OCI-LY7 (cell line): Measurements from ENCODE around the gene MACROD2.

Source experiments
- EZH2phosphoT487 ChIP-seq: fragments of 200-600 bp; sonication (generic); IDR thresholded peaks from 2 replicates; pipeline ENCODE4 v1.6.1; 2018; ENCODE audit warnings: low read depth, borderline replicate concordance, mild to moderate bottlenecking, mixed run types, antibody characterized with exemption, low read length, moderate library complexity, mixed read lengths
- TF ChIP-seq, protein P1 (sequence below): fragments of 200-600 bp; sonication (generic); conservative IDR thresholded peaks from 2 replicates; pipeline ENCODE4 v1.5.1; 2014; ENCODE audit warnings: mild to moderate bottlenecking, antibody characterized with exemption, low read length, moderate library complexity, mixed read lengths

DNA sequence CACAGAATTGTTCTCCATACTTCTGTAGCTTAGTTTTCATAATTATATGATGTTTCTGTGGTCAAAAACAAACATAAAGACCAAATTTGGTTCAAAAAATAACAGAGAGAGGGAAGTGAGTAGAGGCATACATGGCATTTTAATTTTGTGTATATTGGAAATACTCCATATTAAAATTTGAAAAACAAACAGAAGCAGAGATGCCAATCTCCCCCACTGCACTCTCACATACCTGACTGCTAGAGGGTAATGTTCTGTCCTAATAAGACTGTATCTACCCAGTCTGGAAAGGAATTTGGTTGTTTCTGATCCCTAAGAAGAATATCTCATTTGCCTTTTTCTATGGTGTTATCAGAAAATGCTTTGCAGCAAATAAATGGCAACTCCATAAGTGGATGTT, 1301.1 kb downstream of the MACROD2 start:
- TF ChIP-seq, protein P1, sequence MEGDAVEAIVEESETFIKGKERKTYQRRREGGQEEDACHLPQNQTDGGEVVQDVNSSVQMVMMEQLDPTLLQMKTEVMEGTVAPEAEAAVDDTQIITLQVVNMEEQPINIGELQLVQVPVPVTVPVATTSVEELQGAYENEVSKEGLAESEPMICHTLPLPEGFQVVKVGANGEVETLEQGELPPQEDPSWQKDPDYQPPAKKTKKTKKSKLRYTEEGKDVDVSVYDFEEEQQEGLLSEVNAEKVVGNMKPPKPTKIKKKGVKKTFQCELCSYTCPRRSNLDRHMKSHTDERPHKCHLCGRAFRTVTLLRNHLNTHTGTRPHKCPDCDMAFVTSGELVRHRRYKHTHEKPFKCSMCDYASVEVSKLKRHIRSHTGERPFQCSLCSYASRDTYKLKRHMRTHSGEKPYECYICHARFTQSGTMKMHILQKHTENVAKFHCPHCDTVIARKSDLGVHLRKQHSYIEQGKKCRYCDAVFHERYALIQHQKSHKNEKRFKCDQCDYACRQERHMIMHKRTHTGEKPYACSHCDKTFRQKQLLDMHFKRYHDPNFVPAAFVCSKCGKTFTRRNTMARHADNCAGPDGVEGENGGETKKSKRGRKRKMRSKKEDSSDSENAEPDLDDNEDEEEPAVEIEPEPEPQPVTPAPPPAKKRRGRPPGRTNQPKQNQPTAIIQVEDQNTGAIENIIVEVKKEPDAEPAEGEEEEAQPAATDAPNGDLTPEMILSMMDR, result no peak
- TF ChIP-seq EZH2phosphoT487, result no peak
